Neural cell (in vitro differentiated cells): Measurements from ENCODE around the gene COL9A1. TPM values are rescaled to one million over a fixed set of nuclear protein-coding genes. Genes with fewer than 3 reads are reported as not detected.
A peak's percentile ranks its signal among the peaks of the same experiment; 100 is the strongest.

Source experiments
- H2AFZ ChIP-seq: fragments of 200-600, 300-800 bp; sonication (generic), shearing (Covaris generic); 2 replicates; pipeline ENCODE4 v1.6.0; 2014; ENCODE audit warnings: low read depth, mild to moderate bottlenecking, antibody characterized with exemption, low read length, moderate library complexity
- H3F3A ChIP-seq: fragments of 200-600 bp; shearing (Covaris generic); 2 replicates; pipeline ENCODE4 v1.6.1; 2016; ENCODE audit warnings: mild to moderate bottlenecking, moderate library complexity, mixed read lengths, antibody characterized with exemption, low read length; ENCODE audit not compliant: insufficient read depth, poor library complexity, severe bottlenecking
- H3K27ac ChIP-seq: fragments of 200-600, 300-800 bp; sonication (generic), shearing (Covaris generic); 2 replicates; pipeline ENCODE4 v1.5.1; 2014; ENCODE audit warnings: mild to moderate bottlenecking, low read length, moderate library complexity
- H3K27me3 ChIP-seq: fragments of 300-800, 200-600 bp; sonication (generic), shearing (Covaris generic); 2 replicates; pipeline ENCODE4 v1.6.0; 2014; ENCODE audit warnings: mild to moderate bottlenecking, low read depth, low read length, moderate library complexity; ENCODE audit not compliant: insufficient read depth
- H3K36me3 ChIP-seq: fragments of 300-800, 200-600 bp; sonication (generic), shearing (Covaris generic); 2 replicates; pipeline ENCODE4 v1.5.1; 2014; ENCODE audit warnings: mild to moderate bottlenecking, antibody characterized with exemption, low read length, moderate library complexity; ENCODE audit not compliant: insufficient read depth
- H3K4me2 ChIP-seq: fragments of 300-800, 200-600 bp; sonication (generic), shearing (Covaris generic); 2 replicates; pipeline ENCODE4 v1.6.0; 2014; ENCODE audit warnings: mild to moderate bottlenecking, low read length
- H3K4me3 ChIP-seq: fragments of 300-800, 200-600 bp; sonication (generic), shearing (Covaris generic); 2 replicates; pipeline ENCODE4 v1.5.1; 2014; ENCODE audit warnings: mild to moderate bottlenecking, low read length, moderate library complexity
- H3K79me2 ChIP-seq: fragments of 200-600 bp; shearing (Covaris generic); replicated peaks from 2 replicates; pipeline ENCODE4 v1.6.0; 2014; ENCODE audit warnings: mild to moderate bottlenecking, low read length, moderate library complexity; ENCODE audit not compliant: insufficient read depth
- H3K9ac ChIP-seq: fragments of 300-800, 200-600 bp; sonication (generic), shearing (Covaris generic); 2 replicates; pipeline ENCODE4 v1.6.1; 2016; ENCODE audit warnings: mild to moderate bottlenecking, low read length, mixed read lengths
- H3K9me2 ChIP-seq: fragments of 200-600 bp; shearing (Covaris generic); 2 replicates; pipeline ENCODE4 v1.6.1; 2016; ENCODE audit warnings: mild to moderate bottlenecking, low read length, mixed read lengths; ENCODE audit not compliant: insufficient read depth
- H3K9me3 ChIP-seq: fragments of 200-600, 300-800 bp; sonication (generic), shearing (Covaris generic); 2 replicates; pipeline ENCODE4 v1.6.1; 2016; ENCODE audit warnings: mild to moderate bottlenecking, mixed run types, low read length, moderate library complexity, mixed read lengths
- H4K20me1 ChIP-seq: fragments of 200-600 bp; shearing (Covaris generic); 2 replicates; pipeline ENCODE4 v1.6.1; 2016; ENCODE audit warnings: mild to moderate bottlenecking, mixed run types; ENCODE audit not compliant: insufficient read depth
- CTCF ChIP-seq: fragments of 450-650 bp; IDR thresholded peaks from 2 replicates; pipeline ENCODE4 v1.5.1; 2014; ENCODE audit warnings: antibody characterized with exemption, mild to moderate bottlenecking, moderate library complexity; ENCODE audit not compliant: poor library complexity, severe bottlenecking
- EP300 ChIP-seq: fragments of 450-650 bp; conservative IDR thresholded peaks from 2 replicates; pipeline ENCODE4 v1.6.1; 2014; ENCODE audit warnings: antibody characterized with exemption, mild to moderate bottlenecking, moderate library complexity; ENCODE audit not compliant: poor library complexity, severe bottlenecking
- EZH2 ChIP-seq: fragments of 200-600, 300-800 bp; shearing (Covaris generic), sonication (generic); IDR thresholded peaks from 2 replicates; pipeline ENCODE4 v1.6.1; 2014; ENCODE audit warnings: antibody characterized with exemption, low read length, borderline replicate concordance, mild to moderate bottlenecking; ENCODE audit not compliant: insufficient read depth, poor library complexity, severe bottlenecking
- MXI1 ChIP-seq: fragments of 450-650 bp; conservative IDR thresholded peaks from 2 replicates; pipeline ENCODE4 v1.6.1; 2014; ENCODE audit warnings: antibody characterized with exemption, mild to moderate bottlenecking; ENCODE audit not compliant: poor library complexity, severe bottlenecking
- POLR2AphosphoS5 ChIP-seq: IDR thresholded peaks from 2 replicates; pipeline ENCODE4 v1.6.1; 2012
- RAD21 ChIP-seq: fragments of 450-650 bp; conservative IDR thresholded peaks from 2 replicates; pipeline ENCODE4 v1.6.1; 2014; ENCODE audit warnings: antibody characterized with exemption, mild to moderate bottlenecking, moderate library complexity
- SMC3 ChIP-seq: fragments of 450-650 bp; conservative IDR thresholded peaks from 2 replicates; pipeline ENCODE4 v1.6.1; 2014; ENCODE audit warnings: antibody characterized with exemption, mild to moderate bottlenecking, moderate library complexity; ENCODE audit not compliant: poor library complexity
- TAF1 ChIP-seq: IDR thresholded peaks from 2 replicates; pipeline ENCODE4 v1.6.1; 2012; ENCODE audit warnings: low read depth
- polyA plus RNA-seq: library from polyadenylated mRNA; depleted of rRNA; stranded (reverse); fragments of >200 nt; gene quantifications from 2 replicates; pipeline ENCODE4 v1.2.3, GENCODE V29; 2014
- TF ChIP-seq, protein P1 (sequence below): IDR thresholded peaks from 2 replicates; pipeline ENCODE4 v1.6.1; 2012; ENCODE audit warnings: borderline replicate concordance

Gene COL9A1
- polyA plus RNA-seq, 1 donor from 2014 or later, result 1.0 TPM

DNA sequence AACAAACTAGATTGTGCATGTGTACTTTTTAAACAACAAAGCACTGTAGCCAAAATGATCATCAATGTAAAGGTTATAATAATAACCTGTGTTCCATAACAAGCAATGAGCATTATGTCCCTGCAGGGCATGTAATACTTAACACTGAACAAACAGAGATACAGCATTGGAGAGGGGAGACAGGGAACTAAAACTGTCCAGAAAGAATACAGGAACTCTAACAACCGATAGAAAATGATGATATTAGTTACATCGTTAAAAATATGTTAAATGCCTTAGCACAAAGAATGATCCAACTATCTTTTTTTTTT is 80.5 kb downstream of the COL9A1 start:
- Histone ChIP-seq H3K4me3 (no peak overlapping the region), H3F3A (no peaks in the 10 kb centered on the region), H3K36me3 (no peaks in the 10 kb centered on the region), H3K9me2 (no peaks in the 10 kb centered on the region), H3K27me3 (no peaks in the 10 kb centered on the region), H2AFZ (no peak overlapping the region), H4K20me1 (no peaks in the 10 kb centered on the region), H3K4me2 (no peak overlapping the region), H3K9me3 (no peaks in the 10 kb centered on the region), H3K79me2 (no peaks in the 10 kb centered on the region), H3K9ac (no peak overlapping the region), H3K27ac (no peak overlapping the region)
- TF ChIP-seq TAF1 (no peak), EZH2 (no peak), CTCF (no peak), MXI1 (no peak), EP300 (no peak), POLR2AphosphoS5 (no peak), SMC3 (no peak), RAD21 (no peak)
- TF ChIP-seq, protein P1, sequence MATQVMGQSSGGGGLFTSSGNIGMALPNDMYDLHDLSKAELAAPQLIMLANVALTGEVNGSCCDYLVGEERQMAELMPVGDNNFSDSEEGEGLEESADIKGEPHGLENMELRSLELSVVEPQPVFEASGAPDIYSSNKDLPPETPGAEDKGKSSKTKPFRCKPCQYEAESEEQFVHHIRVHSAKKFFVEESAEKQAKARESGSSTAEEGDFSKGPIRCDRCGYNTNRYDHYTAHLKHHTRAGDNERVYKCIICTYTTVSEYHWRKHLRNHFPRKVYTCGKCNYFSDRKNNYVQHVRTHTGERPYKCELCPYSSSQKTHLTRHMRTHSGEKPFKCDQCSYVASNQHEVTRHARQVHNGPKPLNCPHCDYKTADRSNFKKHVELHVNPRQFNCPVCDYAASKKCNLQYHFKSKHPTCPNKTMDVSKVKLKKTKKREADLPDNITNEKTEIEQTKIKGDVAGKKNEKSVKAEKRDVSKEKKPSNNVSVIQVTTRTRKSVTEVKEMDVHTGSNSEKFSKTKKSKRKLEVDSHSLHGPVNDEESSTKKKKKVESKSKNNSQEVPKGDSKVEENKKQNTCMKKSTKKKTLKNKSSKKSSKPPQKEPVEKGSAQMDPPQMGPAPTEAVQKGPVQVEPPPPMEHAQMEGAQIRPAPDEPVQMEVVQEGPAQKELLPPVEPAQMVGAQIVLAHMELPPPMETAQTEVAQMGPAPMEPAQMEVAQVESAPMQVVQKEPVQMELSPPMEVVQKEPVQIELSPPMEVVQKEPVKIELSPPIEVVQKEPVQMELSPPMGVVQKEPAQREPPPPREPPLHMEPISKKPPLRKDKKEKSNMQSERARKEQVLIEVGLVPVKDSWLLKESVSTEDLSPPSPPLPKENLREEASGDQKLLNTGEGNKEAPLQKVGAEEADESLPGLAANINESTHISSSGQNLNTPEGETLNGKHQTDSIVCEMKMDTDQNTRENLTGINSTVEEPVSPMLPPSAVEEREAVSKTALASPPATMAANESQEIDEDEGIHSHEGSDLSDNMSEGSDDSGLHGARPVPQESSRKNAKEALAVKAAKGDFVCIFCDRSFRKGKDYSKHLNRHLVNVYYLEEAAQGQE, result no peak

DNA sequence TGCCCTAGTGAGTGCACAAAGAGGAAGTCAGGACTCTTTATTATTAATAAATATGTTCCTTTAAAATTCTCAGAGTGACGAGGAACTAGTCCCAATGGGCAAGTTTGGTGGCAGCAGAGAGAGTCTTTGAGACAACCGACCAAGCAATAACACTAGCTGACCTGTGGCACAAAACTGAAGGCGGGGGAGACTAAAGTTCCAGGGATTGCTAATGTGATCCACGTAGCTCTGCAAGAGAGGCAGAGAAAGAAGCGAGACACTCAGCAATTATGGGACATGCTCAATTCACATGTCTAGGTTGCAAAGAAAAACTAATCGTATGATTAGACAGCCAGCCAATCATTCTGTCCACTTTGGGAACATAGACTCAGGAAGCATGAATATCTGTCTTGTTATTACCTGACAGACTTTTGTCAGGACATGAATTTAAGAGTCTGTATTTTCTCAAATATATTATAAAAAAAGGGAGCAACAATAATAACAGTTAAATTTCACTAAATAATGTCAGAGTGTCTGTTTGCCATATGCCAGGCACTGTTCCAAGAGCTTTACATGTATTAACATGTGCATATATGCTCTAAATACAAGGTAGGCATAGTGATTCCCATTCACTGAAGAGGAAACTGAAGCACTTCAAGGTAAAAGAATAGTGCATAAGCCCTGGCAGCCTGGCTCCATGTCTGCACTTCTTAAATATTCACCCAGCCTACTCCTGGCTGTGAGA is 81.0 kb downstream of the COL9A1 start:
- TF ChIP-seq, protein P1, result no peak
- TF ChIP-seq RAD21 (no peak), MXI1 (peak; percentile 32), EP300 (peak; percentile 91), TAF1 (no peak), EZH2 (no peak), POLR2AphosphoS5 (peak; percentile 60)
- Histone ChIP-seq H3K4me3 (no peak overlapping the region), H3K79me2 (no peaks in the 10 kb centered on the region), H3K27me3 (no peaks in the 10 kb centered on the region), H3K4me2 (no peak overlapping the region), H3F3A (no peaks in the 10 kb centered on the region), H3K27ac (no peak overlapping the region), H3K9ac (no peak overlapping the region), H2AFZ (no peak overlapping the region), H4K20me1 (no peaks in the 10 kb centered on the region), H3K36me3 (no peaks in the 10 kb centered on the region), H3K9me3 (no peaks in the 10 kb centered on the region), H3K9me2 (no peaks in the 10 kb centered on the region)
